ENCODE data around the gene CASS4.

The CASS4 gene

DNA sequence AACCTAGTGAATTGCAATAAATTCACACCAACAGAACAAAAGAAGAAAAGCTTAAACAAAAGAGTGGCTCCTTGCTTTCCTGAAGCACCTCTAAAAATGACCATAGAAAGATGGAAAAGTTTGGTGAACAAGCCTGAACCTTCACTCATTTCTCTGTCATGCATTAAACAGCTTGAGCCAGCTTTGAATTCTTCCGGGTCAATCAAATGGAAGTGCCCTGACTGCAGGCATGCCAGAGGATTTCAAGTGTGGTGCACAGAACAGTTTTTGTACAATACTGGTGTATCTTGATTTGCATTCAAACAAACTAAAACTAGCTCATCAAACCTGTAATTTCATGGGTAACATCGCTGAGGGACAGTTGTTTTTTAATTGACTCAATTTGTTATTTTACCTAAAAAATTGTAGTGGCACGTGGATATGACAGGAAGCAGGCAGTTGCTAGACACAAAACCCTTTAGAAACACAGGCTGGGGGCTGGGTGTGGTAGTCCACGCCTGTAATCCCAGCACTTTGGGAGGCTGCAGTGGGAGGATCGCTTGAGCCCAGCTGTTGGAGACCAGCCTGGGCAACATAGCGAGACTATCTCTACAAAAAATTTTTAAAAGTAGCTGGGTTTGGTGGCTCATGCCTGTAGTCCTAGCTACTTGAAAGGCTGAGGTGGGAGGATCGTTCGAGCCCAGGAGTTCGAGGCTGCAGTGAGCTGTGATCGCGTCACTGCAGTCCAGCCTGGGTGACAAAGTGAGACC, 9.1 kb downstream of the CASS4 start:
- DNase-seq = peak in 1 of 10 donors; percentile 49
- intact Hi-C loops (cut with DNase I) = no loop called here

DNA sequence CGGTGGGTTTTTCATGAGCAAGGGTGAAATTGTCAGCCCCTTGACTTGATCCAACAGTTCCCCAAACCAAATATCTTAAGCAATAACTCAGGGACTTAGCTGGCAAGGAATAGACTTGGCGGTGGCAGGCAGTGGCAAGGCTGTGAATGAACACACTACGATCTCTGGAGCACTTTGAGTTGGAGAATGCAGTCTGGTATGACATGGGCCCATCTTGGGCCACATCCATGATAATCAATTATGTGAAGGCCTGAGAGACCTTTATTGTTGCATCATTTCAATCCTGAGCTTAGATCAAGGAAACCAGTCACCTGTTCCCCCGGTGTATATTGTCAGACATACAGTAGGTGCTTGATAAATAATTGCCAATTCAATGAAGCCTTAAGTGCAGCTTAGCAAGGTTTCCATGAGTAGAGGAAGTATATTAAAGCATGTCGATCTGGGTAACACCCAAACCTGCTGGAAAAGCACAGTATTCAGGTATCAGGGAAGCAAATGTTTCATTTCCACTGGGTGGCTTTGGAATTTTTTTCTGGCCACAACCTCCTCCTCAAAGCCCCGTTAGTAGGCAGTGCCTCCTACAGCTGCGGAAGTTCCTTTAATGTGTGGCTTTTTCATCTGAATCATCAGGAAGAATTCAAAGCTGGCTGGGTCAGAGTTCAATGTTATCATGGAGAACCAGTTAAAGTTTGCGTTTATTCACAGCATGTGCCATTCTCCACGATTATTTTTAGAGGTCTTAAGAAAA, 10.2 kb downstream of the CASS4 start:
- intact Hi-C loops (cut with DNase I) = no loop called here
- DNase-seq = no peak

DNA sequence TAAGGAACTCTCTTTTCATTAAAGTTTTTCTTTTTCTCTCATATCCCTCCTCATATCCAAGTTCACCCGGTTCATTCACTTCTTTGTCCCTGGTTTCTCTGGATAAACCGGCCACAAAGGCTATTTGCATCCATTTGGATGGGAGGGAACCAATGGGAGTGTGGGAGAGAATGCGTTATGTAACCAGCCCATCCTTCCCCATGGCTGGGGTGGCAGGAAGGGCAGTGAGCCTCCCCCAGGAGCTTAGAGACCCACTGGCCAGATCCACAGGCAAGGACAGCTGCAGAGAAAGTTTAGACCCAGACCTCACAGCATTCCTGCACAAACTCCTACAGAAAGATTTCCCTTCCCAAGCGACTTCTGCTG, 10.7 kb downstream of the CASS4 start:
- no peak for DNase-seq
- intact Hi-C loops (cut with DNase I) = no loop called here

DNA sequence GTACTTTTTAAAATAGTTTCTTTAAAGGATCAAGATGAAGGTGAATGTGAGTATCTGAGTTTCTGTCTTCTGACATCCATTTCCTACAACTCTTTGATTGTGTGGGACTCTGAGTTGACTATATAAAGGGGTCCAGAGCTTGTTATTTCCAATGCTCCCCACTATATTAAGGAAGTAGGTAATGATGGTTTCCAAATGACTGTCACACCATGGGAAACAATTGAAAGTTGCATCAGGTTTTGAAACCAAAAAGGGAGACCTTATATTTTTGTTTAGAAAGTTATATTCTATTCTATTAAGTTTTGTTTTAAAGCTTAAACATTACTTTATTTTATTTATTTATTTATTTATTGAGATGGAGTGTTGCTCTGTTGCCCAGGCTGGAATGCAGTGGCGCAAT, 11.2 kb downstream of the CASS4 start:
- intact Hi-C loops (cut with DNase I) = no loop called here
- no peak for DNase-seq

DNA sequence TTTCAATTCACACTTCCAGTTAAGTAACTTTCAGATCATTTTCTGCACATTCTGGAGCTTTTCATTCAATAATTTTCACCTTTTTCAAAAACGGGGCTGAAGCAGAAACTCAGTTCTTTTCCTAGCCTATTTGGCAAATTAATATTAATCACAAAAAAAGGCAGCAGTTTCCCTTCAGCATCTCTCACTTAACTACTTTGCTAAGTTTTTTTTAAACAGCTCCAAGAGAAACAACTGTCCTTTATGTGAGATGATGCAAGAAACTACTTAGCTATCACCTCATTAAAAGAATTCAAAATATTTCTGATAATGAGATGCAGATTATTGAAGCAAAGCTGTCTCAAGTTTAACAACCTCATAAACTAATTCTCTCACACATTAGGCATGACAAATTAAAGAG, 11.8 kb downstream of the CASS4 start:
- no peak for DNase-seq
- intact Hi-C loops (cut with DNase I) = no loop called here

DNA sequence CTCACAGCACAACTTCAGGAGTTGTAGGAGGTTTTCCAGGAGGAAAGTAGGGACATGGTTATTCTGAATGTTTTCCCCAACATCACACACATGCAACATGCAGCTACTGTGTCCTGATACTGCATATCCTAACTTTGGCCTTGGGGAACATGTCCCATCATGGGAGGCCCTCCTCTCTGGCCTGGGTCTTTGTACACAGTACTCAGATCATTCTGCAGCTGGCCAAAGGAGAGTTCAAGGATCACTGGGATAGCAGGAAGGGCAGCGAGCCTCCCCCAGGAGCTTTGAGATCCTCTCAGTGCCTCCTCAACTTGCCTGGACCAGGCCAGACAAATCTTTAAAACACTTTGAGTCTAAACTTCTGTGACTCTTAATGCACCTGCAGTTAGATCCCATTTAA, 12.9 kb downstream of the CASS4 start:
- intact Hi-C loops (cut with DNase I) = no loop called here
- no peak for DNase-seq

DNA sequence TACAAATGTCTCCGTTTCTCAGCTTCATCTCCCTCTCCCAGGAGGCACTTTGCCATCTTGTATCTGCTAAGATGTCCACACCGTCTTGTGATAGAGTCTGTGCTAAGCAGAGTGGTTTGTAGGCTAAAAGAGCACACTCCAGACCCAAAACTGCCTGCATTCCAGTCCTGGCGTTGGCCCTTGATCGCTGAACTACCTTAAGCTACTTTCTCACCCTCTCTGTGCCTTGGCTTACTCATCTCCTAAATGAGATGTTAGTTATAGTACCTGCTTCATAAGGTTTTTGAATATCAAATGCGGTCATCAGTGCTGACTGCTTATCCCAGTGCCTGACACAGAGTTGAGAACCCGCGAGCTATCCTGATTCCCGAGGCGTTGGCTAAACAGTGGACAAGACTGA, 14.0 kb downstream of the CASS4 start:
- DNase-seq = no peak

DNA sequence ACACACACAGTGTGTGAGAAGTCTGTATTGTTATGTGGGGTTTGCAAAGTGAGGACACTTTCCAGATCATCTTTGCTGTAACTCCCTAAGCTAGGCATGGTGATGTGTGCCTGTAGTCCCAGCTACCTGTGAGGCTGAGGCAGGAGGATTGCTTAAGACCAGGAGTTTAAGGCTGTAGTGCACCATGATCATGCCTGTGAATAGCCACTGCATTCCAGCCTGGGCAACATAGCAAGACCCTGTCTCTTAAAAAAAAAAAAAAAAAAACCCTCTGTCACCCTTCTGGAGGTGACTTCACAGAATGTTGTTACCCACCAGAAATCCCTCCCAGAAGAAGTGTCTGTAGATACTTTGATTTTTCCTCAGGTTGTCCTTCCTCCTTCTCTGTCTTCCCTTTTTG, 14.9 kb downstream of the CASS4 start:
- intact Hi-C loops (cut with DNase I) = no loop called here
- no peak for DNase-seq

More for the DNA sequence above, 14.0 kb downstream of the CASS4 start:
- intact Hi-C loops (cut with DNase I) = no loop called here

DNA sequence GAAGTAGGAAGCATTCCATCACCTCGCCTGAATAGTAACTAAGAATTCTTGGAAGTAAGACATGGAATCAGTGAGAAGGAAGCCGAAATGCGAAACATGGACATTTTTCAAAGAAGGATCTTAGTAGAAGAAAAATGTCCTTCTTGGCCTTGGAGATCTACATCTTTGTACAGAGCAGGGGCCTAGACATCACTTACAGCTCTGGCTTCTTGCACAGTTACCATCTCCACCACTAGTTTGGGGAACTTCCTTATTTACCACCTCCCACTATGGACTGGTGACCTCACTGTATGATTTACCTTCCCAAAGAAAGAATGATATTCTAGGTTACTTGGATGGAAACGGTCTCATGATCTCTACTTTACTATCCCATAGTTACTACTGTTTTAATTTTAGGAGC, 15.7 kb downstream of the CASS4 start:
- intact Hi-C loops (cut with DNase I) = no loop called here
- DNase-seq = no peak

DNA sequence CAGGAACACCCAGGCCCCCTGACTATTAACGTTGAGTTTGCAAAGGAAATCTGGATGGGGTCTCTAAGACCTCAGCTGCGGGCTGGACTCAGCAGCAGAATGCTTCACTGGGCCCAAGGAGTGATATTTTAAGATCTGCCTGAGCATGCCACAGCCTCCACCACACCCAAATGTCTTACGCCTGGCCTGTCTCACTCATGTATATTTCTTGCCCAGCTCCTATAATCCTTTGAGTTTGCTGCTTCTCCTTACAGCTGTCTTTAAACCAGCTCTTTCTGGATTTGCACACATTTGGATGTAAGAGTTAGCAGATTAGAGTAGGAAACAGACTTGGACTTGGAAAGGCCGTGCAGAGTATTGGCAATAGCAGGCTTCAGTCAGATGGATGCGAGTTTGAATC, 16.4 kb downstream of the CASS4 start:
- intact Hi-C loops (cut with DNase I) = no loop called here
- DNase-seq = no peak

DNA sequence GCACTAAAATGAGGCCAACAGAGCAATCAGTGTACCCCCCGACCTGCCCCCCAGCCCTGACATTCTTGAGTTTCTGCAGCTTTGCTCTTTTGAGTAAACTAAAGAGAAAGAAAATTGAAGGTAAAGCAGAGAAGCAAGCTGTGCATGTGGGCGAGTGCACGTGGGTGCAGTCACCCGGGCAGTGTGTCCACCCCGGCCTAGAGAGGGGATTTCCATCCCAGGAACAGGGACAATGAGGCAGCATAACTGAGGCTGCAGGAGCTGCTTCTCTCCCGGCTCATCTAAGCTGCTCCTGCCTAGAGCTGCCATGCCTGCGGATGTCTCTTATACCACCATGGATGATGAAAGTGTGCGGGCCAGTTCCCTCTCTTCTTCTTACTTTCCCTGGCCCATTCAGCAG, 16.8 kb downstream of the CASS4 start:
- no peak for DNase-seq
- intact Hi-C loops (cut with DNase I) = no loop called here

DNA sequence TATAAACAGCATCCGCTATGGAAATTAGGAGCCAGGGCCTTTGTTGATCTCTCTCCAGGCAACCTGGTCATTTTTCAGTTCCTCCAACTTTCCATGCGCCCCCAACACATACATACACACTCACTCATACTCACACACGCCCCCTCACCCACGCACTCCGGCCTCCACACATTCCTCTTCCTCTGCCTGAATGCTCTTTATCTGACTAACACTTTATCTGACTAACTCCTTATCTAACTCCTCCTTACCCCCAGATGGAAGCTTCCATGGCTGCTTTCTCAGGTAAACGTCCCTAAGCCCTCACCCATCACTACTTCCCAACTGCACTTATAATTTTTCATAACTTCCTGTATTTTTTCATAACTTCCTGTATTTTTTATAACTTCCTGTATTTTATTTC, 17.4 kb downstream of the CASS4 start:
- DNase-seq = no peak
- intact Hi-C loops (cut with DNase I) = no loop called here

DNA sequence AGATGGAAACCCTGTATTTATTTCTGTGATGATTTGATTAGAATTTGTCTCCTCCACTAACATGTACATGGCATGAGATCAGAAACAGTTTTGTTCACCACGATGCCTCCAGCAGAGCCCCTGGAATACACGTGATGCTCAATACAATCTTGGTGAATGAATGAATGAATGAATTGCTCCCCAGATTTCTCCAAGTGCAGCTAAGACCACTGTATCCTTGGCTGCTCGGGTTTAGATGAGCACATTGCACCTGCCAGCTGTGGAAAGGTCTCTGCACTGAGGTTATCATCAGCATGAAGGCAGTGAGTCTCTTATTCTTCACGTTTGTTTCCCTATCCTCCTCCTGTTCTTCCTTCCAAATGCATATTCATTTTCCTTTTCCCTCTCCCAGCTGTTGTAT, 17.9 kb downstream of the CASS4 start:
- DNase-seq = no peak

DNA sequence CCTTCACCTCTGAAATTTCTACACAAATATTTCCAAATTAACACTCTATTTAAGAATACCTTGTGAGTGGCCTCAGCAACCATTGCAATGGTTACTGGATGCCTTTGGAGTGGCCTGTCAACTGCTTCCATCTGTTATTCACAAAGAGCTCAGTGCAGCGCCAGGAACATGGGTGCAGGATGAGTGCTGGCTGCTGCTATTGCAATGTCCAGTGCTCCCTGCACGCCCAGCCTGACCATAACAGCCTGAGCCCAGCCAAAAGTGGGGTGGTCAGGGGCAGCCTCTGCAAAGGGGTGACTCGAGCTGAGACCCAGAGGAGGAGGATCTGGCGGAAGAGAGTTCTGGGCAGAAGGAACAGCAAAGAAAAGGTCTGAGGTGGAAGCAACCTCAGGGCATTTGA, 18.4 kb downstream of the CASS4 start:
- DNase-seq = no peak
- intact Hi-C loops (cut with DNase I) = no loop called here

More for the DNA sequence above, 17.9 kb downstream of the CASS4 start:
- intact Hi-C loops (cut with DNase I) = no loop called here

DNA sequence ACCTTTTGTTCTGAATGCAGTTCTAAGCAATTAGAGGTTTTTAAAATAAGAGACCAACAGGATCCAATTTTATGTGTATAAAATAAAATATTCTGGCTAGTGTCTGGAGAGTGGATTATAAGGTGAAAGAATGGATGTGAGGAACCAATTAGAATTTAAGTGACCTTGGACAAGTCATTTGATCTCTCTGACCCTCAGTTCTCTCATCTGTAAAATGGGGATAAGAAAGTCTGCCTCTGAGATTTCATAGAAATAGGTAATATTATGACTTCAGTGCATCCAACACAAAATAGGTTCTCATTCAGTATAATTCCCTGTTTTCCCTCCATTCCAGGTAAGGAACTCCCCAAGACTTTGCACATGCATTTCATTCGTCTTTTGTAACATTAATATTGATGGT, 18.9 kb downstream of the CASS4 start:
- intact Hi-C loops (cut with DNase I) = no loop called here
- DNase-seq = no peak

DNA sequence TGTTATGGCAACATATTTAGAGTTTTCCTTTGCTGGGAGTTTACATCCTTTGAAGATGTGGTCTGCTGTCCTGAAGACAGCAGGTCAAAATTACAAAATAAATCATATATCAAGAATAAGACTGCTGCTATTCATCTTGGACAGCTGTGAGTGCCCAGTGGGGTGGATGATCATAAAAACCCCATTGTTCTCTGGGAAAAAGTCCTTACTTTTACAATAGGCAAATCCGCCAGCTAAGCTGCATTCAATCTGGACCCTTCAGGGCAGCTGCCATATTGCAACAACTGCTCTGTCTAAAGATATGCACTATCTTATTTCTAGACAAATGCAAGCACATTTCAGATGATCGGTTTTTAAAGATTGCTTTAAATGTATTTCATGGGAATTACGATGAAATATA, 19.4 kb downstream of the CASS4 start:
- intact Hi-C loops (cut with DNase I) = no loop called here
- DNase-seq = no peak

DNA sequence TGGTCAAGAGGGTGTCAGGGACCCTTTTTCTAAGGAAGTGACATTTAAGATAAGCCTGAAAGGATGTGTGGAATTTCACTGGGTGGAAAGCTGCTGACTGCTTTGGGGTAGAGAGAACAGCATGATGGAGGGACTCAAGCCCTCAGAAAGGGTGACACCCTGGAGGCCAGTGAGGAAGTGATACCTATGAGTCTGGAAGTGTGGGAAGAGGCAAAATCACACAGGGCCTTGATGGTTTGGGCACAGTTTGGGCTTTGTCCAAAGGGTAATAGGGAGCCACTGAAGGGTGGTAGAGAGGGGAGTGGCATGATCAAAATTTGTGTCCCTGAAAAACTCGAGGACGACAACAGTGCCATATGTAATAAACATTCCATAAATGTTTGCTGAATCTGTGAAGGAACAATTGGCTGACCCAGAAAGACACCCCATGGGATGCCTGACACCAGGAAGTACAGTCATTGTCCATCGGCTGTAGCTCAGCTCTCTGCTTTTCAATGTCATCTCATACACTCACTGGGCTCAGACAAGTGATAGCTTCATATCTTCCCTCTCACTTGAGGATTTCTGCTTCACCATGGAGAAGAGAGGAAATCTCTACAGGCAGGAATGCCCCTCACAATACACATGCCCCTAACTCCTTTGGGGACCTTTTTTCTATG, 21.3 kb downstream of the CASS4 start:
- no peak for DNase-seq
- intact Hi-C loops (cut with DNase I) = no loop called here

DNA sequence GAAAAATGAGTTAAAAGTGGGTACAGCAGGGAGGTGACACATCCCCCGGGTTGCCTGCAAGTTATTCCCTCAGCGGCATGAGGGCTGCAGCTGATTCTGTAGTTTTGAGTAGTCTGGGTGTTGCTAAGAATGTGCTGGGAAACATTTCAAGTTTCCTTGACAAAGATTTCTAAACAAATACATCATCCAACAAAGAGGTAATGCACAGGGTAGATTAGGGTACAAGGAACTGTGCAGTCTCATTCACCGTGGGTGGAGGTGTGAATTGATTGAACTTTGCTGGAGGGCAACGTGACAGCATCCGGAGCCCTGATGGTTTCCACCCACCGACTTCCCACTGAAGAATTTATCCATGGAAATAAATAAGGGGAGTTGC, 21.8 kb downstream of the CASS4 start:
- no peak for DNase-seq
- intact Hi-C loops (cut with DNase I) = no loop called here

DNA sequence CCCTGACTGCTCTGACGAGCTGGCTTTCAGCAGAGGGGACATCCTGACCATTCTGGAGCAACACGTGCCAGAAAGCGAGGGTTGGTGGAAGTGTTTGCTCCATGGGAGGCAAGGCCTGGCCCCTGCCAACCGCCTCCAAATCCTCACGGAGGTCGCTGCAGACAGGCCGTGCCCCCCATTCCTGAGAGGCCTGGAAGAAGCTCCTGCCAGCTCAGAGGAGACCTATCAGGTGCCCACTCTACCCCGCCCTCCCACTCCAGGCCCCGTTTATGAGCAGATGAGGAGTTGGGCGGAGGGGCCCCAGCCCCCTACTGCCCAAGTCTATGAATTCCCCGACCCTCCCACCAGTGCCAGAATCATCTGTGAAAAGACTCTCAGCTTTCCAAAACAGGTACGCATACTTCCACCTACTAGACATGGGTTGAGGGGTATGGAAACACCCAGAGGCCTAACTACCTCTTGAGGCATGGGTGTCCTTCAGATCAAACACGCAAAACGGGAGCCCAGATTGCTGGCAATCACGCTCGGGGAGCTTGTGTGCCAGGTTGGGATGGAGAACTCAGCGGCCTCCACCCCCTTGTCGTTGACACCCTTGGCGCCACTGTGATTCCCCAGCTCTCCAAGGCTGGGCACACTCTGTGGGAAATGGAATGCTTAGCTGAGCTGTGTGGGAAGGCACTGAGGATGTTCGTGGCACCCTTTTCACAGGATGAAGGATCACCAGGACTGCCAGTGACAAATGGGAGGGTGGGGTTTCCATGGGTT, 25.3 kb downstream of the CASS4 start:
- no peak for DNase-seq
- intact Hi-C loops (cut with DNase I) = no loop called here

DNA sequence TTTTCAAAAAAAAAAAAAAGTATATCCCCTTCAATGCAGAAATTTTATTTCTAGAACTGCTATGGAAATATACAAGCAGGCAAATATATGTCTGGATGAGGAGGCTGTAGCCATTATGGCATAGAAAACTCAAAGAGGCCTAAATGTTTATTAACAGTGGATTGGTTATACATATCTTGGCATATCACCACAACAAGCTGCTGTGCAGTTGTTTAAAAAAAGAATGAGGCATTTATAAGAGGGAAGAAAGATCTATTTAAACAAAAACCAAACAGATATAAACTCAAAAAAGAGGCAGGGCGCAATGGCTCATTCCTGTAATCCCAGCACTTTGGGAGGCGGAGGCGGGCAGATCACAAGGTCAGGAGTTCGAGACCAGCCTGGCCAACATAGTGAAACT, 26.2 kb downstream of the CASS4 start:
- intact Hi-C loops (cut with DNase I) = no loop called here
- no peak for DNase-seq

DNA sequence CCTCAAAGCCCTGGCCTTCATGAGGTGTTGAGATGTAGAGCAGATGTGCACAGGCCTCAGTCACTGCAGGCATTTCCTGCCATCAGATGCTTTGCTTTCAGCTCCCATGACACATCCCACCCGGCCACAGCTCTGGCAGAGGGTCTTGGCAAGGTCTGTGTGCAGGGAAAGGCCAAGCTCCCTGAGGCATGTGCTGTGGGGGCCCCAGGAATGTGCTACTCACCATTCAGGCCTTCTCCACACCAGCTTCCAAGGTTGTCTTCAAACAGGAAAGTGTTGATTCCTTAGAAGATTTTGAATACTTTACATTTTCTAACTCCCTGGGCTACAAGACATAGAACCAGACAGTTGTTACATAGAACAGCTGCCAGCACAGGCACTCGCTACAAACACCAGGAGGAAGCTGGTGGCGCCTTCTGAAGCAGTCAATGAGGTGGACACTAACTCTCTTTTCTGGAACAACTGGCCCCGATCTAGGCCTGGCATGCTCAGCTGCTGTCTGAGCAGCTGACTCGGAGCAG, 27.8 kb downstream of the CASS4 start:
- DNase-seq = no peak
- intact Hi-C loops (cut with DNase I) = no loop called here
